ENCODE results near the gene WNT8B. TPM values are rescaled to one million over a fixed set of nuclear protein-coding genes. Genes with fewer than 3 reads are reported as not detected.

Gene WNT8B
- total RNA-seq = not detected

- ChIA-PET CTCF (interaction anchor here (1.5 kb wide), 1 partner anchor 20 kb away, joined by 3 read pairs; no protein-coding TSS in a partner anchor), POLR2A (no interaction called here)
These were observed at the start of gene WNT8B for GRCh38 chr10:100462709-100463108. Gene WNT8B (plus strand): TSS chr10:100463009. CDS start chr10:100463169, 160 bp downstream.

GRCh38 chr10:100413173-100413572, 49.6 kb upstream of the WNT8B start:
- ChIA-PET POLR2A (no interaction called here), CTCF (interaction anchor here (0.9 kb wide), 1 partner anchor 9 kb away, joined by 3 read pairs; no protein-coding TSS in a partner anchor)

- POLR2A ChIA-PET = no interaction called here
- CTCF ChIA-PET = no interaction called here
These were observed 42.8 kb upstream of the WNT8B start for GRCh38 chr10:100419911-100420449.

GRCh38 chr10:100427374-100427773, 35.4 kb upstream of the WNT8B start:
- POLR2A ChIA-PET = no interaction called here
- CTCF ChIA-PET = no interaction called here

GRCh38 chr10:100433253-100434240, 29.3 kb upstream of the WNT8B start:
- CTCF ChIA-PET = interaction anchor here (0.6 to 3.7 kb wide), 35 partner anchors 9 to 445 kb away, joined by 3 to 72 read pairs (median 3); partner anchors contain the start of genes HIF1AN and SCD
- POLR2A ChIA-PET = interaction anchor here (1.0 kb wide), 1 partner anchor 87 kb away, joined by 3 read pairs; the partner anchor contains the start of gene SCD

- CTCF ChIA-PET = interaction anchor here (0.6 kb wide), 1 partner anchor 72 kb away, joined by 3 read pairs; no protein-coding TSS in a partner anchor
- POLR2A ChIA-PET = no interaction called here
These were observed 26.6 kb upstream of the WNT8B start for GRCh38 chr10:100436255-100436654.

GRCh38 chr10:100438674-100439315, 24.0 kb upstream of the WNT8B start:
- POLR2A ChIA-PET = no interaction called here
- CTCF ChIA-PET = interaction anchor here (0.9 to 1.4 kb wide), 5 partner anchors 44 to 99 kb away, joined by 3 to 6 read pairs (median 4); no protein-coding TSS in a partner anchor

- ChIA-PET POLR2A (interaction anchor here (0.5 to 0.7 kb wide), 2 partner anchors 24 to 1345 kb away, joined by 3 to 6 read pairs; no protein-coding TSS in a partner anchor), CTCF (interaction anchor here (0.7 kb wide), 1 partner anchor 573 kb away, joined by 3 read pairs; no protein-coding TSS in a partner anchor)
These were observed 20.3 kb upstream of the WNT8B start for GRCh38 chr10:100442548-100442947.

- ChIA-PET CTCF (interaction anchor here (0.8 to 1.5 kb wide), 3 partner anchors 30 to 72 kb away, joined by 3 read pairs; no protein-coding TSS in a partner anchor), POLR2A (no interaction called here)
These were observed 16.6 kb upstream of the WNT8B start for GRCh38 chr10:100446130-100446761.

- POLR2A ChIA-PET = no interaction called here
- CTCF ChIA-PET = interaction anchor here (1.4 kb wide), 1 partner anchor 61 kb away, joined by 3 read pairs; no protein-coding TSS in a partner anchor
These were observed 15.1 kb upstream of the WNT8B start for GRCh38 chr10:100447663-100448062.

- CTCF ChIA-PET = no interaction called here
- POLR2A ChIA-PET = no interaction called here
These were observed 13.9 kb upstream of the WNT8B start for GRCh38 chr10:100448951-100449350.

GRCh38 chr10:100468322-100468721, 5.5 kb downstream of the WNT8B start:
- CTCF ChIA-PET = interaction anchor here (0.9 to 1.0 kb wide), 2 partner anchors 15 to 34 kb away, joined by 3 read pairs; no protein-coding TSS in a partner anchor

GRCh38 chr10:100468978-100469377, 6.2 kb downstream of the WNT8B start:
- POLR2A ChIA-PET = no interaction called here
- CTCF ChIA-PET = interaction anchor here (0.9 kb wide), 1 partner anchor 35 kb away, joined by 3 read pairs; no protein-coding TSS in a partner anchor

More at GRCh38 chr10:100468322-100468721, 5.5 kb downstream of the WNT8B start:
- POLR2A ChIA-PET = no interaction called here

- CTCF ChIA-PET = interaction anchor here (0.9 kb wide), 1 partner anchor 36 kb away, joined by 3 read pairs; no protein-coding TSS in a partner anchor
- POLR2A ChIA-PET = no interaction called here
These were observed 6.9 kb downstream of the WNT8B start for GRCh38 chr10:100469756-100470155.

GRCh38 chr10:100470367-100470766, 7.6 kb downstream of the WNT8B start:
- POLR2A ChIA-PET = no interaction called here
- CTCF ChIA-PET = no interaction called here

GRCh38 chr10:100477970-100478369, 15.2 kb downstream of the WNT8B start:
- CTCF ChIA-PET = no interaction called here
- POLR2A ChIA-PET = no interaction called here

- CTCF ChIA-PET = no interaction called here
These were observed 16.2 kb downstream of the WNT8B start for GRCh38 chr10:100479037-100479436.

GRCh38 chr10:100480002-100480401, 17.2 kb downstream of the WNT8B start:
- POLR2A ChIA-PET = interaction anchor here (1.2 kb wide), 1 partner anchor 16 kb away, joined by 3 read pairs; no protein-coding TSS in a partner anchor
- CTCF ChIA-PET = interaction anchor here (5.3 kb wide), 1 partner anchor 29 kb away, joined by 76 read pairs; no protein-coding TSS in a partner anchor

More at GRCh38 chr10:100479037-100479436, 16.2 kb downstream of the WNT8B start:
- POLR2A ChIA-PET = no interaction called here

Measured in activated CD8-positive, alpha-beta memory T cell treated with anti-CD3 and anti-CD28 coated beads for 36 hours (primary cell).